ENCODE data around the gene XXYLT1.

DNA sequence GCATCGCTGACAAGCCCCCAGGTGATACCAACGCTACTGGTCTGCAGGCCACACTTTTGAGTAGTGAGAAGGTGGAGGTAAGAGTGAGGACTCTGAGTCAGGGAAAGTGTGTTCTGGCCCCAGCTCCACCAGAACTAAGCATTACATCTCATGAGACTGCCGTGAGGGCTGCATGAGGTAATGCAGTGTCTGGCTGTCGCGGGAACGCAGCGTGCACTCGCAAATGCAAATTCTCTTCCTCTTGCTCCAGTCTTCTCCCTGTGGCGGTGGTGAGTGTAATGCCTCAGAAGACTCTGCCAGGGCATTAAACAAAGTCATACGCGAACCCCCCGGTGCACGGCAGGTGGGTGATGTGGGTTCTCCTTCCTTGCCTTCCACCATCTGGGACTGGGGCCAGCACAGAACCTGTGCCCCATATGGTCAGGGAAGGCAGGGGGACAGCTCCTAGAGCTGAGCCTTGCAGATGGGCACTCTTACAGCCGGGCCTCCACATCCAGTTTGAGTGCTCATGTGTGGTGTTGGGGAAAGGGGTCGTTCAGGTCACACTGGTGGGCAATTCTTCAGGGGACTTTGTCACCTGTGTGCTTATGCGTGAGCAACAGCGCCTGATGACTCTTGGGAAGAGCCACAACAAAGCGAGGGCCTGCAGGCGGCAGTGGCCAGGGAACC is 175.8 kb downstream of the XXYLT1 start:
- TF ChIP-seq, protein P1, sequence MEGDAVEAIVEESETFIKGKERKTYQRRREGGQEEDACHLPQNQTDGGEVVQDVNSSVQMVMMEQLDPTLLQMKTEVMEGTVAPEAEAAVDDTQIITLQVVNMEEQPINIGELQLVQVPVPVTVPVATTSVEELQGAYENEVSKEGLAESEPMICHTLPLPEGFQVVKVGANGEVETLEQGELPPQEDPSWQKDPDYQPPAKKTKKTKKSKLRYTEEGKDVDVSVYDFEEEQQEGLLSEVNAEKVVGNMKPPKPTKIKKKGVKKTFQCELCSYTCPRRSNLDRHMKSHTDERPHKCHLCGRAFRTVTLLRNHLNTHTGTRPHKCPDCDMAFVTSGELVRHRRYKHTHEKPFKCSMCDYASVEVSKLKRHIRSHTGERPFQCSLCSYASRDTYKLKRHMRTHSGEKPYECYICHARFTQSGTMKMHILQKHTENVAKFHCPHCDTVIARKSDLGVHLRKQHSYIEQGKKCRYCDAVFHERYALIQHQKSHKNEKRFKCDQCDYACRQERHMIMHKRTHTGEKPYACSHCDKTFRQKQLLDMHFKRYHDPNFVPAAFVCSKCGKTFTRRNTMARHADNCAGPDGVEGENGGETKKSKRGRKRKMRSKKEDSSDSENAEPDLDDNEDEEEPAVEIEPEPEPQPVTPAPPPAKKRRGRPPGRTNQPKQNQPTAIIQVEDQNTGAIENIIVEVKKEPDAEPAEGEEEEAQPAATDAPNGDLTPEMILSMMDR (IDR thresholded peaks at IDR 0.05) = no peak
- TF ChIP-seq POLR2A (IDR thresholded peaks at IDR 0.05) = no peak

Data from right lobe of liver (tissue), 4 donors.